Pancreas (tissue), 10 donors: ENCODE results near the gene MAN1A1. TPM values are rescaled to one million over a fixed set of nuclear protein-coding genes. Genes with fewer than 3 reads are reported as not detected.

Experiments used
- ATAC-seq, 4 donors: fragments of 200-7000 bp; cut with Tn5 transposase; one replicate each; pipeline versions ENCODE4 v1.8.0 to v1.9.1; 2020; ENCODE audit warnings: mild to moderate bottlenecking in 4 of 4, moderate library complexity in 4 of 4
- DNase-seq, 6 donors: peaks; one replicate each; pipeline ENCODE4 v3.0.0-alpha.2; 2020
- FAIRE-seq: peaks from 2 replicates; lab custom pipeline; 2012; peaks lifted over from hg19 to GRCh38; lab: Jason Lieb, UNC
- H3K27ac ChIP-seq, 4 donors: fragments of 200-600 bp; sonication (generic); 1 replicate in 3 of 4; 2 replicates in 1 of 4; pipeline versions ENCODE4 v1.5.0 to v1.8.0; 2020
- H3K27me3 ChIP-seq, 4 donors: fragments of 200-600 bp; one replicate each; pipeline ENCODE4 v1.8.0; 2021
- H3K36me3 ChIP-seq, 3 donors: fragments of 200-600 bp; sonication (generic) in 1 of 3; one replicate each; pipeline versions ENCODE4 v1.5.0 to v1.8.0; 2020 to 2021
- H3K4me1 ChIP-seq, 3 donors: fragments of 200-600 bp; one replicate each; pipeline ENCODE4 v1.8.0; 2021
- H3K4me3 ChIP-seq, 4 donors: fragments of 200-600 bp; sonication (generic) in 2 of 4; one replicate each; pipeline versions ENCODE4 v1.5.0 to v1.8.0; 2020 to 2021
- H3K9me3 ChIP-seq, 4 donors: fragments of 200-600 bp; one replicate each; pipeline ENCODE4 v1.8.0; 2021
- WGBS, 2 donors: extraction: QIAGEN DNeasy Blood & Tissue Kit; methylation state at CpG; one replicate each; pipeline ENCODE4 v1.1.7; 2013; 5-methylcytosine and 5-hydroxymethylcytosine counted together
- intact Hi-C, 3 donors: fragments of 100-400 bp; cut with DNase I; formaldehyde crosslinking; loops; one replicate each; pipeline versions ENCODE4 v1.11.1 to v1.14.2; 2022
- polyA plus RNA-seq, 2 donors: library from polyadenylated mRNA; stranded (reverse); fragments of 200-250 nt; gene quantifications; one replicate each; pipeline ENCODE4 v1.2.3, GENCODE V29; 2013
- total RNA-seq, 6 donors: library from RNA; stranded (reverse); fragmentation: NEBNext Ultra II Directional in 4 of 6; extraction: Animal tissue kit (Norgen Biotek cat#: 25700) in 4 of 6; gene quantifications; one replicate each; pipeline versions ENCODE4 v1.2.1 to v1.2.4, GENCODE V29; 2021 to 2023
- TF ChIP-seq, protein P1 (sequence below), 4 donors: fragments of 200-600 bp; sonication (generic) in 3 of 4; IDR thresholded peaks; one replicate each; pipeline versions ENCODE4 v1.5.0 to v1.8.0; 2021; ENCODE audit warnings: antibody characterized with exemption in 4 of 4
- donor health status: healthy with polysubstance abuse.
- donor health status: DM: no; HTN: no; CAD: no; lungs with moderate emphysema.
- donor health status: DM: no; HTN: no; CAD: no.
- donor health status: control.
- donor health status: control.
- donor health status: Bipolar disorder and iron deficiency.
- donor health status: DM: yes; HTN: yes; CAD: no.
- donor health status: DM: no; HTN: no; CAD: no.
- donor health status: DM: no; HTN: no; CAD: no.
- donor health status: DM: yes; HTN: yes; CAD: no.

MAN1A1 gene
- total and polyA plus RNA-seq, 8 donors = 11.7 to 86.1 (median 30.7) TPM

DNA sequence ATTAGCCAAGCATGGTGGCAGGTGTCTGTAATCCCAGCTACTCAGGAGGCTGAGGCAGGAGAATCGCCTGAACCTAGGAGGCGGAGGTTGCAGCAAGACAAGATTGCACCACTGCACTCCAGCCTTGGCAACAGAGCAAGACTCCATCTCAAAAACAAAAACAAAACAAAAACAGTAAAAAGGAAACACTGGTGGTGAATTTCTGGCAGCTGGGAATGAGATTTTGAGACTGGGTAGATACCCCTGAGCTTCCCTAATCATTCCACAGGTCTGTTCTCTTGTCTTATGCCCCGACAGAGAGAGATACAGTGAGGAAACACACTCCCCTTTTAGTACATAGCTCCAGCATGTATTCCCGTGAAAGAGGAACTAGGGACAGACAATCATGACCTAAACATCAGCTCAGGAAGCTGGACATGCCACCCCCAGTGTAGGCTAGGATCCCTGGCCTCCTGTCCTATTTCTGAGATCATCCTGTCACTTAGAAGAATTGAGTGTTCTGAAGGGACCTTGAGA is 9.6 kb downstream of the MAN1A1 start:
- FAIRE-seq = no peak
- Histone ChIP-seq H3K4me3 (no peak overlapping the region), H3K9me3 (no peaks in the 10 kb centered on the region), H3K36me3 (no peaks in the 10 kb centered on the region), H3K4me1 (peaks cover 3 to 59% (median 41%) of the 10 kb centered on the region in 3 donors), H3K27ac (no peak overlapping the region), H3K27me3 (no peaks in the 10 kb centered on the region)
- TF ChIP-seq, protein P1, sequence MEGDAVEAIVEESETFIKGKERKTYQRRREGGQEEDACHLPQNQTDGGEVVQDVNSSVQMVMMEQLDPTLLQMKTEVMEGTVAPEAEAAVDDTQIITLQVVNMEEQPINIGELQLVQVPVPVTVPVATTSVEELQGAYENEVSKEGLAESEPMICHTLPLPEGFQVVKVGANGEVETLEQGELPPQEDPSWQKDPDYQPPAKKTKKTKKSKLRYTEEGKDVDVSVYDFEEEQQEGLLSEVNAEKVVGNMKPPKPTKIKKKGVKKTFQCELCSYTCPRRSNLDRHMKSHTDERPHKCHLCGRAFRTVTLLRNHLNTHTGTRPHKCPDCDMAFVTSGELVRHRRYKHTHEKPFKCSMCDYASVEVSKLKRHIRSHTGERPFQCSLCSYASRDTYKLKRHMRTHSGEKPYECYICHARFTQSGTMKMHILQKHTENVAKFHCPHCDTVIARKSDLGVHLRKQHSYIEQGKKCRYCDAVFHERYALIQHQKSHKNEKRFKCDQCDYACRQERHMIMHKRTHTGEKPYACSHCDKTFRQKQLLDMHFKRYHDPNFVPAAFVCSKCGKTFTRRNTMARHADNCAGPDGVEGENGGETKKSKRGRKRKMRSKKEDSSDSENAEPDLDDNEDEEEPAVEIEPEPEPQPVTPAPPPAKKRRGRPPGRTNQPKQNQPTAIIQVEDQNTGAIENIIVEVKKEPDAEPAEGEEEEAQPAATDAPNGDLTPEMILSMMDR (IDR thresholded peaks at IDR 0.05) = no peak
- no peak for DNase-seq
- ATAC-seq = peak in 2 of 4 donors; percentile 34 to 44
- intact Hi-C loops = no loop called here
- 72 to 79% methylated on average over 4 of the region's 4 CpGs for WGBS, 2 donors

DNA sequence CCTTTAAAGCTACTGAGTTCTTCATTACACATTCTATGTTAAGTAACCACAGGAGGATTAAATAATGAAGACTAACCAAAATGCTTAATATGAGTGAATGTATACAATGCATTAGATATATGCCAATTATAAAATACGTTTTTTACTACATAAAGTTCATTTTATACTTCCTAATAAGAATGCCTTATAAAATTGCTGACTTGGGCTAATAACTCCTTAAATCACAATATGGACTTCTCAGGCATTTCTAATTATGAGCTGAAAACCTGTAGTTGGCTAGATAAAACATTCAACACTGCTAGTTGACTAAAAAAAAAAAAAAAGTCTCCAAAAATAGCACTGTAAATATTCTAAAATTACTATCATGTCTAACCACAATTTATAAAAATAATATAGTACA is 11.8 kb downstream of the MAN1A1 start:
- 67 to 70% methylated on average over 1 of the region's 1 CpG for WGBS, 2 donors
- H3K4me1 ChIP-seq = peaks cover 3 to 66% (median 36%) of the 10 kb centered on the region in 3 donors
- no peak for FAIRE-seq
- H3K4me3 ChIP-seq = no peak overlapping the region
- H3K27ac ChIP-seq = no peak overlapping the region
- no peak for ATAC-seq
- intact Hi-C loops = no loop called here
- no peaks in the 10 kb centered on the region for H3K36me3 ChIP-seq
- no peaks in the 10 kb centered on the region for H3K27me3 ChIP-seq
- no peaks in the 10 kb centered on the region for H3K9me3 ChIP-seq
- TF ChIP-seq, protein P1 (IDR thresholded peaks at IDR 0.05) = no peak
- DNase-seq = no peak

DNA sequence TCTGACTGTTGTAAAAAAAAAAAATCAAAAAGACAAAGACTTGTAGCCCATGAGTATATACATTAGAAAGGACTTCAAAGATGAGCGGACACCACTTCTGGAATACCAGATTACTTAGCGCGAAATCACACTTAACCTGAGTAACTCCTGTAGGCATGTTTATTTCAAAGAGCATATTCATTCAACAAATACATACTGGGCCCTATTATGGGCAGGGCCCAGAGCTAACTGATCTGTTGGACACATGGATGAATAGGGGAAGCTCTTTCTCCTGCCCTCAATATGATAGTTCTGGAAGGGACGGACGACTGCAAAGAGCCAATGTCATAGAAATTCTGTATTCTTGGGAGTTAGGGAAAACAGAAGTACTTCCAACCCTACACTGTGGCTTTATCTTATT is 12.3 kb downstream of the MAN1A1 start:
- TF ChIP-seq, protein P1 (IDR thresholded peaks at IDR 0.05) = no peak
- no peak for DNase-seq
- H3K27ac ChIP-seq = no peak overlapping the region
- H3K9me3 ChIP-seq = no peaks in the 10 kb centered on the region
- ATAC-seq = no peak
- intact Hi-C loops = no loop called here
- WGBS, 2 donors = 91 to 94% methylated on average over 5 of the region's 5 CpGs
- no peak overlapping the region for H3K4me3 ChIP-seq
- H3K27me3 ChIP-seq = no peaks in the 10 kb centered on the region
- no peak for FAIRE-seq
- no peaks in the 10 kb centered on the region for H3K36me3 ChIP-seq
- peaks cover 3 to 61% (median 31%) of the 10 kb centered on the region in 3 donors for H3K4me1 ChIP-seq

DNA sequence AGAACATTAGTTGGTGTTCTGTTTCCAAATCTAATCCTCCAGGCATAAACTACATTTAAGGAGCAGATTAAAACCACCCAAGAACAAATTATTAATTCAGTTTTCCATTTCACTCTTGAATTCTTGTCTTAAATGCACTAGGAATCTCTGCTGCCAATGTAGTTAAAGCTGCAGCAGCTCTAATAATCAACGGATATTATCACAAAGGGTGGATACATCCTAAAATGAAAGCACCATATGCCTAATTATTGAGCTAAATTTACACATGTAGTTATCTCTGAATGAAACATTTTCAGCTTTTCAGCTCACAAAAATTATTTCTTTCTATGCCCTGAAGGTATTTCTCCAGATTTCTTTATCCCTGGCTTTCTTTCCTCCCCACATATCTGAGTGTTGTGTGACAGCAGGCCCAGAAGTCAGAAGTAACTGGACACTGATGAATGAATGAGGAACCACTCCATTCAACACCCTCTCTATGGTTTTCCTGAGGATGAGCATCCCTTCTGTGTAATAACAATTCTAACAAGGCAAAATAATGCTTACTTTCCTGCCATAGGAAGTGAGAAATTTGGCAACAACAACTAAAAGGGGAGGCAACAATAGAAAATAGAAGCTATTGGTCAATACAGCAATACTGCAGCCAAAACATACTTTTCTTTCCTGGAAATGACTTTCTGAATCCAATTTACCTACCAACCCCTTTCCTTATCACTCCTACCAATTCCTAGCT is 14.9 kb downstream of the MAN1A1 start:
- DNase-seq = no peak
- intact Hi-C loops = no loop called here
- peaks cover 0 to 46% (median 27%) of the 10 kb centered on the region in 3 donors for H3K4me1 ChIP-seq
- peak overlapping the region in 2 of 4 donors; percentile 9 to 19 for H3K27ac ChIP-seq
- FAIRE-seq = no peak
- TF ChIP-seq, protein P1 (IDR thresholded peaks at IDR 0.05) = no peak
- no peaks in the 10 kb centered on the region for H3K27me3 ChIP-seq
- peak; percentile 41 to 68 (median 51) for ATAC-seq
- no peaks in the 10 kb centered on the region for H3K36me3 ChIP-seq
- no peak overlapping the region for H3K4me3 ChIP-seq
- no peaks in the 10 kb centered on the region for H3K9me3 ChIP-seq
- WGBS, 2 donors = 25 to 29% methylated on average over 1 of the region's 1 CpG
